ENCODE data around the gene TUBGCP6.

The TUBGCP6 gene

DNA sequence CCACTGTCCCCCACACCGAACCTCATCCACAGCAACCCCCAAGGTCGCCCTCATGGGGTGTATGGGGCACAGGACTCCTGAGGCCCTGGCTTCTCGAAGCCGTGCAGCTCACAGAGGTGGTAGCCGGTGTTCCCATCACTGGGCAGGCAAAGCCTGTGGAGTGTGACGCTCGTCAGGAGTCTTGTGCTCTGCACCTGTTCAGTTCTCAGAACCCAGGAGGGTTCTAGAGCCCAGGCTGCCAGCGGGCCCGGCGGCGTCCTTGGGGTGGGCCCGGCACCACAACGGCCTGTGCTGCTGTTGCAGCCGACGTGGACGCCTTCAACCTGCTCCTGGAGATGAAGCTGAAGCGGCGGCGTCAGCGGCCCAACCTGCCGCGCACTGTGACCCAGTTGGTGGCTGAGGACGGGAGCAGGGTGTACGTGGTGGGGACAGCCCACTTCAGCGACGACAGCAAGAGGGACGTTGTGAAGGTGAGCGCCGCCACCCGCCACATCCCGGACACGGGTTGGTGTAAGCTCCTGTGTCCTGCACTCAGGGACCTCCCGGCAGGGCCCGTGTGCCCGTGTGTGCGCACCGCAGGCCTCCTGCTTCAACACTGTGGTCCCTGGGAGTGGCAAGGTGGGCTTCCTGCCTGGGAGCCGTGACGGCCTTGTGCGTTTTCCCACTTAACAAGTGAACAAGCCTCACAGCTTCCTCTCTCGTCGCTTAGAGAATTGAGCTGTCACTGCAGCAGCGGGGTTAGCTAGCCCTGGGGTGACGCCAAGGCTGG is 50.6 kb downstream of the TUBGCP6 start:
- TF ChIP-seq, protein P1, sequence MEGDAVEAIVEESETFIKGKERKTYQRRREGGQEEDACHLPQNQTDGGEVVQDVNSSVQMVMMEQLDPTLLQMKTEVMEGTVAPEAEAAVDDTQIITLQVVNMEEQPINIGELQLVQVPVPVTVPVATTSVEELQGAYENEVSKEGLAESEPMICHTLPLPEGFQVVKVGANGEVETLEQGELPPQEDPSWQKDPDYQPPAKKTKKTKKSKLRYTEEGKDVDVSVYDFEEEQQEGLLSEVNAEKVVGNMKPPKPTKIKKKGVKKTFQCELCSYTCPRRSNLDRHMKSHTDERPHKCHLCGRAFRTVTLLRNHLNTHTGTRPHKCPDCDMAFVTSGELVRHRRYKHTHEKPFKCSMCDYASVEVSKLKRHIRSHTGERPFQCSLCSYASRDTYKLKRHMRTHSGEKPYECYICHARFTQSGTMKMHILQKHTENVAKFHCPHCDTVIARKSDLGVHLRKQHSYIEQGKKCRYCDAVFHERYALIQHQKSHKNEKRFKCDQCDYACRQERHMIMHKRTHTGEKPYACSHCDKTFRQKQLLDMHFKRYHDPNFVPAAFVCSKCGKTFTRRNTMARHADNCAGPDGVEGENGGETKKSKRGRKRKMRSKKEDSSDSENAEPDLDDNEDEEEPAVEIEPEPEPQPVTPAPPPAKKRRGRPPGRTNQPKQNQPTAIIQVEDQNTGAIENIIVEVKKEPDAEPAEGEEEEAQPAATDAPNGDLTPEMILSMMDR (IDR thresholded peaks at IDR 0.05): no peak

DNA sequence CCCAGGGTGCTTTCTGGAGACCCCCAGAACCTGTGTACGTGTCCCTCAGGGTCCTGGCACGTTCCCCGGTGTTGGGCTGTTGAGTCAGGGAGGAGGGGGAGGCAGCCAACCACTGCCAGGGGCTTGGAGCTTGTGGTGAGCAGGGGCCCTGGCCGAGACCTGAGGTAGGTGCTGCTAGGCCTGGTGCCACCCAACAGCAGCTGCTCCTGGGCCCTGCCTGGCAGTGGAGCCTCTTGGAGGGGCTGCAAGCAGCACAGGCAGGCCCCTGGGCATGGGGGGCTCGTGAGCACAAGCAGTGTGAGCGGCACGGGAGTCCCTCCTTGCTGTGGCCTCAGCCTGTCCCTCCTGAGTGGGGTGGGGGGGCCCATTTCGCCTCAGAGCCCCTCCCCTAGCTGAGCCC is 51.2 kb downstream of the TUBGCP6 start:
- TF ChIP-seq, protein P1 (IDR thresholded peaks at IDR 0.05): no peak

DNA sequence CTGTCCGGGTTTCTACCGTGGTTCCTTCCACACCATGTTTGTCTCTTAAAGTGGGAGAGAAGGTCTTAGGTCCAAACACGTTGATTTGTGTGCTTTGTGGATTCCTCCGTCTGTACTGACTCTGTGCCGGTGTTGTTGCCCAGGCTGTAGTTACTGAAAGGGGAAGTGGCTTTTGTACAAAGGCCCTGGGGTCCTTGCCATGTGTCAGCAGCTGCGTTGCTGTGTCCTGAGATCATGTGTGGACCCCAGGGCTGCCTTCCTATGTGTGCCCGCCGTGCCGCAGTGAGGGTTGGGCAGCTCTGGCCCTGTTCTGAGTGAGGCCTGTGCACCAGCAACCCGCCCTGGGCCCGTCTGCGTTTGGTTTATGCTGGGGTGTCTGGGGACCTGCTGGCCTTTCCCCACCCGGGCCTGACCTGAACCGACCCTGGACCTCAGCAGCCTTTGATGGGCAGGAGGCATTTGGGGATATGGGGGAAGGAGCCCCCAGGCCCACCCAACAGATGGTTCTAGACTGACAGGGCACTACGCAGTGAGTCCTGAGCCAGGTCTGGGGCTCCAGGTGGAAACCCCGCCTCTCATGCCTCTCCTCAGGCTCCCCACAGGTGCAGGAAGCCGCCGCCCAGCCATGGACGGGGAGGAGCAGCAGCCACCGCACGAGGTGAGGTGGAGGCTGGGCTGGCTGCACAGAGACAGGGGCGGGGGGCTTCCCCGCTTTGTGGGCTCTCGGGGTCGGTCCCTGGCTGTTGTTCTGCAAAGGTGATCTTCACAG is 52.2 kb downstream of the TUBGCP6 start:
- TF ChIP-seq, protein P1 (IDR thresholded peaks at IDR 0.05): no peak

DNA sequence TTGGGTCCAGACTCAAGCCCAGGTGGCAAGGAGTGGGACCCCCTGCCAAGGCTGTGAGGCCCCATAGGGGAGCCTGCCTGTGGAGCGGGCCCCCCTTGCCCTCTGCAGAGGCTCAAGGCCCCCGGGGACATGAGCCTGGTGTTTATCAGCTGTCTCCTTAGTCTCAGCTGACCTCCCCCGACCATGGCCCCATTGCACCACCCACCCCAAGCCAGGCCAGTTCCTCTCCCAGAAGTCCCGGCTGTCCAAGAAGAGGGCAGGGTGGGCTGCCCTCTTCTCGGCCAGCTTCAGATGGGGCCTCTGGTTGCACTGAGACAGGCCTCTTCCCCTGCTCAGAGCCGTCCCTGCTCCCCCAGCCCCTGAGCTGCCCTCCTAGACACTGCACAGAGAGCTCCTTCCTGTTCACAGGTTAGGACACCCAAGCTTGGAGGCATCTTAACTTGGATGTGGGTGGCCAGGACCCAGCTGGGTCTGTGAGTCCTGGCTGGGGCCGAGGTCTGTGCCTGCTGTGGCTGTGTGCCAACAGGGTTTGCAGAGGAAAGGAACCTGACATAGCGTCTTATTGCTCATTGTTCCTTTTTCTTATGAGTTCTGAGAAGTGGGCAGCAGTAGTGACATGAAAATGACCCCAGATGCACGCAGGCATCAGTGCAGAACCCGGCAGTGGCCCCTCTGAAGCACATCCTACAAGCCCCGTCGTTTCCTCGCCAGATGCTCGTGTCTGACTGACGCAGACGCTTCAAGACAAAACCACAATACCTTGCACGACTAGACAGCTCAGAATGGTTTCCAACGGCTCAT is 53.7 kb downstream of the TUBGCP6 start:
- TF ChIP-seq, protein P1 (IDR thresholded peaks at IDR 0.05): no peak

DNA sequence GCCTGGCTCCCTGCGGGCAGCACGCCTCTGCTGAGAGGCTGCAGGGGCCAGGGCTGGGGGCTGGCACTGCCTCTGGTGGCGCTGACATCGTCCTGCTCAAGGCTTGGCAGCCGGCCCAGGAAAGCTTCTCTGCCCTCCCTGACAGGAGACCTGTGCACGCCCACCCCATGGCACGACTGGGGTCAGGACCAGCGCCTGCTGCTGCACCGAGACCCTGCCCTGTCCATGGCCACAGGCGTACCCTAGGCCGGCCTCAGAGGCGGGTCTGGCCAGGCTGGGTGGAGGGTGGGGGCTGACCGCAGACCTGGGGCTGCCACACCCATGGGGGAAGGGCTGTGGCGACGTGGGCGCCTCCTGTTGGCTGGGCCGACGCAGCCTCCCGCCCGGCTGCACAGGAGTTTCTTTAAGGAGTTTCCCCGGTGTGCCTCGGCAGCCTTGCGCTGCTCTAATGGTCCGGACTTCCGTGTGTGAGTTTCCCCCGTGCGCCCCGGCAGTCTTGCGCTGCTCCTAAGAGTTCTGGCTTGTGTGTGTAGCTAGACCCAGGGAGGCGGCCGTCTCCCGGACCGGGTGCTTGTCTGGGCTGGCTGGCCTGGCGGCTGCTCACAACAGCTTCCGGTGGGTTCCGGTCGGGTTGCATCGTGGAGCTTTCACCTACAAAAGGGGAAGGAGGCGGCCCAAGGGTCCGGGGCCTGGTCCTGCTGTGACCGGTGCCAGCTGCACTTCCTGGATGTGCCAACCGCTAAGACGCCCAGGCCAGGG is 54.5 kb downstream of the TUBGCP6 start:
- TF ChIP-seq, protein P1 (IDR thresholded peaks at IDR 0.05): peak; percentile 53

DNA sequence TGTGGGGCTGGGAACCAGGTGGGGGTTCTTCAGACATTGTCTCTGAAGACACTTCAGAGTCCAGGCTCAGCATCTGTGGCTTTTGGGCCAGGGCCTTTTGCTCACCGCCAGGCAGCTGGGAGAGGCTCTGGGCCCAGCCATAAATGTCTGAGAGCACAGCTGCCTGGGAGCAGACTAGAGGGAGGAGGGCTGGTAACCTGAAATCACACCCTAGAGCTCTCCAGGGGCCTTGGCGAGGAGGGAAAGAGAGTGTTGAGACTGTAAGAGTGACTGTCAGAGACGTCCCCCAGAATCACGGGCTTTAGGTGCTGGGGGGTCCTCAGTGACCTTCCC is 55.0 kb downstream of the TUBGCP6 start:
- TF ChIP-seq, protein P1 (IDR thresholded peaks at IDR 0.05): no peak
